ENCODE results near the gene MIS18A.

- TF ChIP-seq CTCF (IDR thresholded peaks at IDR 0.05; ENCODE audit: low read depth, low read length, missing input control) (no peak), RAD21 (IDR thresholded peaks at IDR 0.05) (peak; percentile 27 to 48)
Observed at GRCh38 chr21:32278518-32279376, at the start of gene MIS18A.

All from liver (tissue), 3 donors.